Hepatic stellate cell (primary cell): Measurements from ENCODE around the gene RRP12.
"Not testable (repeated sequence)": the region's sequence is repeated elsewhere in the genome, so short reads cannot be mapped to it uniquely, and the experiment has no call there.

ENCODE experiments used
- DNase-seq: peaks from one replicate; pipeline ENCODE4 v3.0.0; 2011; ENCODE audit warnings: low spot score

The RRP12 gene

DNA sequence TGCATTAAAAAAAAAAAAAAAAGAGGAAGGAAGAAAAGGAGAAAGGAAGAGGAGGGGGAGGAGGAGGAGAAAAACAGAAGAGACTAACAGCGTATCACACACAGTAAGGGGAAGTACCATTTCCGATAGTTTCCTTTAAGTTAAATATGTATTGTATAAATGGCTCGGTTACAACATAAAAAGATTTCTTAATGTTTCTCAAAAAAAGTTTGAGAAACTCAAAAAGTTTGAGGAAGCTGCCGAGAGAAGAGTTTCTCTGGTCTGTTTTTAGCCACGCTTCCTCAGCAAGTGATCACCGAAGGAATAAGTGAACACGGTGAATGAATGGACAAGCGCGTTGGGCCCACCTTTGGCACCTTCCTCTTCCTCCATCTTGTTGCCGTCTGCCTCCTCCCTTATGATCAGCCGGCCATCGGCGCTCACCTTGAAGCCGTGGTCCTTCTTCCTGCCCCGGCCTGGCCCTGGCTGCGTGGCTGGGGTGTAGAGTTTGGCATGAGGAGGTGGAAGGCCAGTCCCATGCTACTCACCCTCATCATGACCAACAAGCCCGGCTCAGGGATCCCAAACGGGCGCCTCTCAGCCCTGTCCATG lies 35.3 kb downstream of the RRP12 start:
- no peak for DNase-seq

- no peak for DNase-seq
These were observed 38.1 kb downstream of the RRP12 start for GRCh38 chr10:97363071-97363470.

DNA sequence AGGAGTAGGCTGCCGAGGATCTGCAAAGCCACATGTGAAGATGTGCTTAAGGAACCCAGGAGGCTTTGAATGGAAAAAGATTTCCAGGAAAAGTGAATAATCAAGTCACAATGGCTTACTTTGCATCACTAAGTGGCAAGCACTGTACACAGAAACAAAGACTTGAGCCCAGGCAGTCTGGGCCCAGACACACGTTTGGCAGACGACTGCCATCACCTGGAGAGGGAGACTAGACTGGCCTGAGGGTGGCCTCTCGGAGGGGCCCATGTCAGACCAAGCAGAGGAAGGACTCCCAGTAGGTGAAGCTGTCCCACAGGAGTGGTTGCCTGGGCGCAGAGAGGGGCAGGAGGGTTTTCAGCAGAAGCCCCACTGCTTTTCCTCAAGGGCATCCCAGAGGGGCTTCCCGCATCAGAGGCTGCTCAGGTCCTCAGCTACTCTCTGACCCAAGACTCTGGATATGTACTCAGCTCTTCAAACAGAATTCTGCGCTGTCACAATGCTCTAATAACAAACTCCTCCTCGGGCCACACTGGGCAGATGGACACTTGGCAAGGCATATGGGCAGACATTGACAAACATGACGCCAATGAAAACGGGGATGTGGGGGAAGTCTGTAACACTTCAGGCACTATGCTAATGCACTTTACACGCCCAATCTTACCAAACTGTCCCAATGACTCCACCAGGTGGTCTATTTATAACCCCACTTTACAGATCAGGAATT lies 38.7 kb downstream of the RRP12 start:
- DNase-seq = no peak

- no peak for DNase-seq
These were observed 39.6 kb downstream of the RRP12 start for GRCh38 chr10:97361537-97361901.

- no peak for DNase-seq
These were observed 40.2 kb downstream of the RRP12 start for GRCh38 chr10:97360705-97361536.

DNA sequence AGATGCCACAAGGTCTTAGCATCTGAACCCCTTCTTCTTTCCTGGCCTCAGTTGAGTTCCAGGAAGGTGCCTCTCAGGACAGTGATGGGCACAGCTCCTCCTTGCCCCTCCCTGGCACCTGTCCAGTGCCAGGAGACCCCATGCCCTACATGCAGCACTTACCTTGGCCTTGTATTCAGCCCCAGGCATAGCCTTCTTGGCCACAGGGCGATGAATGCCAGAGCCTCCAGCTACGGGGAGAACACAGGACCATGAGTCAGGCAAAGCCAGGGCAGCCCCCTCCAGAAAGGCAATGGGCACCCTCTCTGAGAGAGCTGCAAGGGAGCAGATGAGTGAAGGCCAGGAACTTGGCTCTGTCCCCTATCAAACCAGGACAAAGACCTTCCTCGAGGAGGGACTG lies 42.4 kb downstream of the RRP12 start:
- DNase-seq = no peak

- DNase-seq = no peak
These were observed 42.8 kb downstream of the RRP12 start for GRCh38 chr10:97358349-97358748.

GRCh38 chr10:97356918-97357317 lies 44.2 kb downstream of the RRP12 start:
- no peak for DNase-seq

DNA sequence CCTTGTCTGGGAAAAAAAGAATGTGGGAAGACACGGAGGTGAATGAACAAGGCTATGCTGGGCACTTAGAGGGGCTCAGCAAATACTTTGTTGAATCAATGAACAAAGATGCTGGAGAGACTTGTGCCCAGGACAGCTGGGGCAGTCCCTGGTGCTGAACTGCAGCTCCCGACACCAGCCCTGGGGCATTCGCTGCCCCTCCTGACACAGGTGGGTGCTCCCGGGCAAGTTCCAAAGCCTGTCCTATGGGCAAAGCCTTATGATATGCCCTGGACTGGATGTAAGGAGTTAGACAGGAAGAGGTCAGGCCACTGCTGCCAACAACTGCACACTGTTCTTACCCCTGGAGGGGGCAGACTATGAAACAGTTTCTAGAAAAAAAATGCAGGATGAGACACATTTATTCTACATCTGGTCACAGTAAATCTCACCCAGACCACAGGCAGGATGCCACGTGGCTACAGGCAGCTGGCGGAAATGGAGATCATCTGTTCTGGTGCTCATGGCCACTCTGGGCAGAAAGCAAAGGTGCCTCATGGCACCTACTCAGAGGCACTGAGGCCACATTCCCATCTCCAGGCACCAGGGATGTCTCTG lies 44.7 kb downstream of the RRP12 start:
- no peak for DNase-seq

DNA sequence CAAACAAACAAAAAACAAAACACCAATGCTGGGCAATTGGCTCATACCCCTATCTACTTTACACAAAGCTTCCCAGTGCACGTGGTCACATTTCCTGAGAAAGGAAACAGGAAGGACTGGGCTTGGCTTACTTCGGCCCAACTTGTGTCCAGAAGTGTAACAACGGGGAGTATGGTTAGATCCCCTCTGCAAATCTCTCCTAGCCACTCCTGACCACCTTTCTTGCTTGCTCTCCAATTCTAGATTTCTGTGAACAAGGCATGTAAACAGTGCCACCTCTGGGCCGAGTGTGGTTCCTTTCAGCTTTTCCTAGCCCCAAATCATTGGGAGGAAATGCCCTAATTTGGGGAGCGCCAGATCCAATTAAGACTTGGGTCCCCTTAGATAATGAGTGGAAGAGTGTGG lies 45.6 kb downstream of the RRP12 start:
- no peak for DNase-seq

- DNase-seq = no peak
These were observed 47.2 kb downstream of the RRP12 start for GRCh38 chr10:97353945-97354344.

DNA sequence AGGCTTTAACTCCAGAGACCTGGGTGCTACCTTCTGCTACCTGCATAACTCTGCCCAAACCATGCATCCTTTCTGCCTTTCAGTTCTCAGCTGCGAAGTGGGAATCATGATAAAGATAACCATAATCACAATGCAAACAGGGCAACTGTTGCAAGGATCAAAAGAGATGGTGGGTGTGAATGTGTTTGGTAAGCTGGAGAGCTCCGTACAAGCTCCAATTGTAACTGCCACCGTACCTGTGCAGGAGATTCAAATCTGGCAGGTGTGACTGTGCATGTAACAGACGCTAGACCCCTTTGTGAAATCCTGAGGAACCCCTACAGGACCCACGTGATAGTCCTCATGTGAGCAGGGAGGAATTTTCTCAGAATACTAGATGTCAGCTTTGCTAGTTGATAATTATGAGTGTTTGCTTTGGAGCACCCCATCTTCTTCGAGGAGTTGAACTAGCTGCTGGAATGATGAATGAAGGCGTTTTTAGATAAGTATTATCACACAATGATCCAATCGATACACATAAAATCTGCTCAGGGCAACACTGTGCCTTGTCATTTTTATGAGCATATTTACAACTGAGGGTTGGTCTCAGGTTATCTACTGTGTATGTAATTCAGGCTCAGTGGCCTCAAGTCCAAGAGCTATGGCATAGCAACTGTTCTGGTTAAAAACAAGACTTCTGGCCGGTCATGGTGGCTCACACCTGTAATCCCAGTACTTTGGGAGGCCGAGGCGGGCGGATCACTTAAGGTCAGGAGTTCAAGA lies 51.2 kb downstream of the RRP12 start:
- DNase-seq = no peak

DNA sequence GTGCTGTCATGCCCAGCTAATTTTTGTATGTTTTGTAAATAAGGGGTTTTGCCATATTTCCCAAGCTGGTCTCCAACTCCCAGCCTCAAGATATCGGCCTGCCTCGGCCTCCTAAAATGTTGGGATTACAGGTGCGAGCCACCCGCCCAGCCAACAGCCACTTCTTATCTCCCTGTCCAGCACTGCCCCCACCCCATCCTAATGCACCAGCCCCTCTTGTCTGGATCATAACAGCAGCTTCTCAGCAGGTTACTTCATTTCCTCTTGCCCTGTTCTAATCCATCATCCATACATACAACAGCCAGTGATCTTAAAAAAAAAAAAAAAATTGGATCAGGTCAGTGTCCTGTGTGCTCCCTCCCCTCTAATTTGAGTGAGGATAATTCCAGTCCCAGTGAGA lies 53.8 kb downstream of the RRP12 start:
- no peak for DNase-seq

- not testable (repeated sequence) for DNase-seq
These were observed 57.5 kb downstream of the RRP12 start for GRCh38 chr10:97343664-97344063.

DNA sequence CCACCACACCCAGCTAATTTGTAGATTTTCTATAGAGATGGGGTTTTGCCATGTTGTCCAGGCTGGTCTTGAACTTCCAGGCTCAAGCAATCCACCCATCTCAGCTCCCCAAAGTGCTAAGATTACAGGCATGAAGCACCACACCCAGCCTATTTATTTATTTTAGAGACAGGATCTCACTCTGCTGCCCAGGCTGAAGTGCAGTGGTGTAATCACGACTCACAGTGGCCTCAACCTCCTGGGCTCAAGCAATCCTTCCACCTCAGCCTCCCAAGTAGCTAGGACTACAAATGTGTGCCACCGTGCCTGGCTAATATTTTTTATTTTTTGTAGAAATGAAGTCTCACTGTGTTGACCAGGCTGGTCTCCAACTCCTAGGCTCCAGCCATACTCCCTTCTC lies 59.7 kb downstream of the RRP12 start:
- no peak for DNase-seq

- DNase-seq = no peak
These were observed 63.1 kb downstream of the RRP12 start for GRCh38 chr10:97338041-97338440.

GRCh38 chr10:97336942-97337831 lies 64.0 kb downstream of the RRP12 start:
- DNase-seq = no peak

DNA sequence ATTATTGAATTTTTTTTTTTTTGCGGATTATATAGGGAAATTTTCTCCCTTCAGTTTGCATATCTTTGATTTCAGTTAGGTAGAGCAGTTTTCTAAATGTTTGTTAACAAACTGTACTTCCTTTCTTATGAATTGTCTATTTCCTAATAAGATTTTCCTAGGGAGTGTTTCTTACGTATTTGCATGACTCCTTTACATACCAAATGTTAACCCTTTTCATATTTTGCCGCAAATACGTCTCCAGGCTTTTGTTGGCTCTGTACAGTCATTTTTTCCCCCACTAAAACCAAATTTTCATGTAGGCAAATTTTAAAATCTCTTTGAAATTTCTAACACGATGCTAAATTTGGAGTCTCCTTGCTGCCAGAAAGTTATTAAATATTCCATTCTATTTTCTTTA lies 64.7 kb downstream of the RRP12 start:
- DNase-seq = no peak

DNA sequence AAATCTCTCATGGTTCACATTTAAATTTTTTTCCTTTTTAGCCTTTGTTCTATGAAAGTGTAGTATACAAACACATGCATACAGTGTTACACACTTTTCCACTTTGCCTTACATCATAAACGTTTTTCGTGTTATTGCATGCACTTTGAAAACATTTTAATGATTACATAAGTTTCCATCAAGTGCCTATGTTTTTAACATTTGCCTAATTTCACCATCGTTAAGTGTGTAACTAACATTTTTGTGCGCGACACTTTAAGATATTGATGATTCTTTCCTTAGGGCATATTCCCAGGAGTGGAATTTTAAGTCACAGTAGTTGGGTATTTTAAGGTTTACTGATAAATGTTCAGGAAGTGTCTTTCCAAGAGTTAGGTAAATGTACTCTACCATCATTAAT lies 65.1 kb downstream of the RRP12 start:
- DNase-seq = no peak

DNA sequence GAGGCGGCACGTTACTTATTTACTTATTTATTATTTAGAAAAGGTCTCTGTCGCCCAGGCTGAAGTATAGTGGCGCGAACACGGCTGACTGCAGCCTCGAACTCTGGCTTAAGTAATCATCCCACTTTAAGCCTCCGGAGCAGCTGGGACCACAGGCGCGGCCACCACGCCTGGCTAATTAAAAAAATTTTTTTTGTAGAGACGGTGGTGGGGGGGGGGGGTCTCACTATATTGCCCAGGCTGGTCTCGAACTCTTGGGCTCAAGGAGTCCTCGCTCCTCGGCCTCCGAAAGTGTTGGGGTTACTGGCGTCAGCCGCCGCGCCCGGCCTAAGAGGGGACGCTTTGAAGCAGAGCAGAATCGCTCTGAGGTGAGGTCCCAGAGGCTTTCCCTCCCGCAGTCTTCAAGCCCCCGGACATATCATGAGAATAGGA lies 65.9 kb downstream of the RRP12 start:
- no peak for DNase-seq
